ENCODE measurements around the gene CDHR2. TPM values are rescaled to one million over a fixed set of nuclear protein-coding genes. Genes with fewer than 3 reads are reported as not detected.

Gene CDHR2
- total RNA-seq, 4 donors from 2014 or later, result 0.15 to 0.19 (median 0.15) TPM; not detected in 1

- peak in 1 of 2 donors; percentile 8 for TF ChIP-seq POLR2A (IDR thresholded peaks at IDR 0.05)
- no peak for TF ChIP-seq CTCF (IDR thresholded peaks at IDR 0.05)
- DNase-seq (ENCODE audit: low spot score in 2 of 2), result peak; percentile 99 to 100
- H3K4me3 ChIP-seq (ENCODE audit: low read depth, poor library complexity, severe bottlenecking), result peak within 1 kb of the TSS; percentile 84
- 1 to 3% methylated on average over 37 to 57 of the region's 63 CpGs for WGBS, 2 donors
- intact Hi-C loops (cut with DNase I; ENCODE audit: low total_unique reads), result loop anchor here (10.0 kb wide), 1 partner anchor 122 kb away; the partner anchor contains the start of gene CLTB
These were observed 12.1 kb upstream of the CDHR2 start, which contains the start of gene RNF44 for GRCh38 chr5:176536902-176537553. Gene RNF44, minus strand, starts transcription at chr5:176537402. Its CDS starts 4,930 bp downstream, at chr5:176532472.

- intact Hi-C loops (cut with DNase I; ENCODE audit: low total_unique reads), result loop anchor here (10.0 kb wide), 1 partner anchor 123 kb away; the partner anchor contains the start of gene CLTB
- H3K4me3 ChIP-seq (ENCODE audit: low read depth, poor library complexity, severe bottlenecking), result peak overlapping the region; percentile 84
- DNase-seq (ENCODE audit: low spot score in 2 of 2), result peak; percentile 100
- no peak for TF ChIP-seq POLR2A (IDR thresholded peaks at IDR 0.05)
- no peak for TF ChIP-seq CTCF (IDR thresholded peaks at IDR 0.05)
- WGBS, 2 donors, result 0 to 1% methylated on average over 37 to 41 of the region's 43 CpGs
These were observed 11.4 kb upstream of the CDHR2 start for GRCh38 chr5:176537554-176538229.

- no peak for DNase-seq (ENCODE audit: low spot score in 2 of 2)
- intact Hi-C loops (cut with DNase I; ENCODE audit: low total_unique reads), result loop anchor here (10.0 kb wide), 1 partner anchor 124 kb away; the partner anchor contains the start of gene CLTB
- no peak overlapping the region for H3K4me3 ChIP-seq (ENCODE audit: low read depth, poor library complexity, severe bottlenecking)
- TF ChIP-seq CTCF (IDR thresholded peaks at IDR 0.05) (no peak), POLR2A (IDR thresholded peaks at IDR 0.05) (no peak)
- 20% methylated on average over 13 of the region's 13 CpGs for WGBS, 2 donors
These were observed 10.7 kb upstream of the CDHR2 start for GRCh38 chr5:176538230-176538988.

- DNase-seq (ENCODE audit: low spot score in 2 of 2), result no peak
- TF ChIP-seq POLR2A (IDR thresholded peaks at IDR 0.05) (no peak), CTCF (IDR thresholded peaks at IDR 0.05) (no peak)
- intact Hi-C loops (cut with DNase I; ENCODE audit: low total_unique reads), result loop anchor here (10.0 kb wide), 1 partner anchor 124 kb away; the partner anchor contains the start of gene CLTB
- no peak overlapping the region for H3K4me3 ChIP-seq (ENCODE audit: low read depth, poor library complexity, severe bottlenecking)
- 32 to 36% methylated on average over 5 of the region's 5 CpGs for WGBS, 2 donors
These were observed 10.2 kb upstream of the CDHR2 start for GRCh38 chr5:176538989-176539384.

- intact Hi-C loops (cut with DNase I; ENCODE audit: low total_unique reads), result no loop called here
- 77 to 82% methylated on average over 8 of the region's 8 CpGs for WGBS, 2 donors
- DNase-seq (ENCODE audit: low spot score in 2 of 2), result no peak
- H3K4me3 ChIP-seq (ENCODE audit: low read depth, poor library complexity, severe bottlenecking), result no peak overlapping the region
- TF ChIP-seq POLR2A (IDR thresholded peaks at IDR 0.05) (no peak), CTCF (IDR thresholded peaks at IDR 0.05) (no peak)
These were observed 8.7 kb upstream of the CDHR2 start for GRCh38 chr5:176540476-176540899.

Data from lower leg skin (tissue), 4 donors.